SU-DHL-6 (cell line): Measurements from ENCODE around the gene GRPEL1.

Experiments used
- EZH2phosphoT487 ChIP-seq: fragments of 200-600 bp; sonication (generic), shearing (Covaris generic); conservative IDR thresholded peaks from 2 replicates; pipeline ENCODE4 v1.6.1; 2018; ENCODE audit warnings: mild to moderate bottlenecking, antibody characterized with exemption, low read length, moderate library complexity, mixed read lengths
- TF ChIP-seq, protein P1 (sequence below): fragments of 200-600 bp; sonication (generic); IDR thresholded peaks from one replicate; pipeline ENCODE4 v1.5.1; 2017; ENCODE audit warnings: antibody characterized with exemption, mild to moderate bottlenecking, low read length, moderate library complexity; ENCODE audit not compliant: insufficient read depth, poor library complexity, severe bottlenecking

DNA sequence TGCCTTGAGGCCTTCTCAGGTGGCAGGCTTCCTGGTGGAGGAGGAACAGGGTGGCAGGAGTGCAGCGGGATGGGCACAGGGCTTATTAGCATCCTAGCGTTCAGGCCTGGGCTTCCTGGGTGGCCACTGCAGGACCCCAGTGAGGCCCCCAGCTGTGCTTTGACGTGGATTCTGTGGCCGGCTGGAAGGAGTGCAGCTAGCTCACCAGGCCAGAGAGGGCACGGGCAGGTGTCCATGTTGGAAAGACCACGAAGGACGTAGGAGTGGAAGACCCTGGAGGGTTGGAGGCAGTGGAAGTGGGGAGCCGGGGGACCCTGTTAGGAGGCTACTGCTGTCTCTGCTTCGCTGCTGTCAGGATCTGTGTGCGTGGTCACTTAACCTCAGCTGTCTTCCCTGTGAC, 37.9 kb downstream of the GRPEL1 start:
- TF ChIP-seq, protein P1, sequence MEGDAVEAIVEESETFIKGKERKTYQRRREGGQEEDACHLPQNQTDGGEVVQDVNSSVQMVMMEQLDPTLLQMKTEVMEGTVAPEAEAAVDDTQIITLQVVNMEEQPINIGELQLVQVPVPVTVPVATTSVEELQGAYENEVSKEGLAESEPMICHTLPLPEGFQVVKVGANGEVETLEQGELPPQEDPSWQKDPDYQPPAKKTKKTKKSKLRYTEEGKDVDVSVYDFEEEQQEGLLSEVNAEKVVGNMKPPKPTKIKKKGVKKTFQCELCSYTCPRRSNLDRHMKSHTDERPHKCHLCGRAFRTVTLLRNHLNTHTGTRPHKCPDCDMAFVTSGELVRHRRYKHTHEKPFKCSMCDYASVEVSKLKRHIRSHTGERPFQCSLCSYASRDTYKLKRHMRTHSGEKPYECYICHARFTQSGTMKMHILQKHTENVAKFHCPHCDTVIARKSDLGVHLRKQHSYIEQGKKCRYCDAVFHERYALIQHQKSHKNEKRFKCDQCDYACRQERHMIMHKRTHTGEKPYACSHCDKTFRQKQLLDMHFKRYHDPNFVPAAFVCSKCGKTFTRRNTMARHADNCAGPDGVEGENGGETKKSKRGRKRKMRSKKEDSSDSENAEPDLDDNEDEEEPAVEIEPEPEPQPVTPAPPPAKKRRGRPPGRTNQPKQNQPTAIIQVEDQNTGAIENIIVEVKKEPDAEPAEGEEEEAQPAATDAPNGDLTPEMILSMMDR: no peak
- TF ChIP-seq EZH2phosphoT487: no peak
